ENCODE measurements around the gene CLNK. TPM values are rescaled to one million over a fixed set of nuclear protein-coding genes. Genes with fewer than 3 reads are reported as not detected.

Gene CLNK
- total RNA-seq, 4 donors from 2014 or later: not detected

- WGBS, 2 donors: 81 to 82% methylated on average over 2 of the region's 2 CpGs
These were observed 152.4 kb downstream of the CLNK start for GRCh38 chr4:10532155-10532554.

GRCh38 chr4:10530137-10530786, 154.3 kb downstream of the CLNK start:
- Histone ChIP-seq H3K27ac (no peak overlapping the region), H3K27me3 (no peaks in the 10 kb centered on the region), H3K9me3 (no peaks in the 10 kb centered on the region), H3K36me3 (no peaks in the 10 kb centered on the region), H3K4me3 (replicated peaks in 1 of 3) (no peak overlapping the region), H3K4me1 (no peaks in the 10 kb centered on the region)
- DNase-seq: no peak
- WGBS, 2 donors: 68 to 69% methylated on average over 11 of the region's 11 CpGs
- intact Hi-C loops (cut with DNase I): no loop called here
- TF ChIP-seq POLR2A (IDR thresholded peaks at IDR 0.05): no peak
- TF ChIP-seq, protein P1, sequence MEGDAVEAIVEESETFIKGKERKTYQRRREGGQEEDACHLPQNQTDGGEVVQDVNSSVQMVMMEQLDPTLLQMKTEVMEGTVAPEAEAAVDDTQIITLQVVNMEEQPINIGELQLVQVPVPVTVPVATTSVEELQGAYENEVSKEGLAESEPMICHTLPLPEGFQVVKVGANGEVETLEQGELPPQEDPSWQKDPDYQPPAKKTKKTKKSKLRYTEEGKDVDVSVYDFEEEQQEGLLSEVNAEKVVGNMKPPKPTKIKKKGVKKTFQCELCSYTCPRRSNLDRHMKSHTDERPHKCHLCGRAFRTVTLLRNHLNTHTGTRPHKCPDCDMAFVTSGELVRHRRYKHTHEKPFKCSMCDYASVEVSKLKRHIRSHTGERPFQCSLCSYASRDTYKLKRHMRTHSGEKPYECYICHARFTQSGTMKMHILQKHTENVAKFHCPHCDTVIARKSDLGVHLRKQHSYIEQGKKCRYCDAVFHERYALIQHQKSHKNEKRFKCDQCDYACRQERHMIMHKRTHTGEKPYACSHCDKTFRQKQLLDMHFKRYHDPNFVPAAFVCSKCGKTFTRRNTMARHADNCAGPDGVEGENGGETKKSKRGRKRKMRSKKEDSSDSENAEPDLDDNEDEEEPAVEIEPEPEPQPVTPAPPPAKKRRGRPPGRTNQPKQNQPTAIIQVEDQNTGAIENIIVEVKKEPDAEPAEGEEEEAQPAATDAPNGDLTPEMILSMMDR (IDR thresholded peaks at IDR 0.05): no peak

More at GRCh38 chr4:10532155-10532554, 152.4 kb downstream of the CLNK start:
- H3K27ac ChIP-seq: no peak overlapping the region
- H3K36me3 ChIP-seq: no peaks in the 10 kb centered on the region
- H3K27me3 ChIP-seq: no peaks in the 10 kb centered on the region
- DNase-seq: no peak
- H3K9me3 ChIP-seq: no peaks in the 10 kb centered on the region
- no peak for TF ChIP-seq POLR2A (IDR thresholded peaks at IDR 0.05)
- TF ChIP-seq, protein P1 (IDR thresholded peaks at IDR 0.05): no peak
- intact Hi-C loops (cut with DNase I): no loop called here
- H3K4me3 ChIP-seq (replicated peaks in 1 of 3): no peak overlapping the region
- no peaks in the 10 kb centered on the region for H3K4me1 ChIP-seq

- no peaks in the 10 kb centered on the region for H3K9me3 ChIP-seq
- no peak for DNase-seq
- no peaks in the 10 kb centered on the region for H3K36me3 ChIP-seq
- WGBS, 2 donors: 64 to 68% methylated on average over 2 of the region's 2 CpGs
- no peaks in the 10 kb centered on the region for H3K27me3 ChIP-seq
- no peaks in the 10 kb centered on the region for H3K4me1 ChIP-seq
- H3K4me3 ChIP-seq (replicated peaks in 1 of 3): no peak overlapping the region
- intact Hi-C loops (cut with DNase I): no loop called here
- H3K27ac ChIP-seq: no peak overlapping the region
- TF ChIP-seq, protein P1 (IDR thresholded peaks at IDR 0.05): no peak
- TF ChIP-seq POLR2A (IDR thresholded peaks at IDR 0.05): no peak
These were observed 155.1 kb downstream of the CLNK start for GRCh38 chr4:10529291-10530136.

DNA sequence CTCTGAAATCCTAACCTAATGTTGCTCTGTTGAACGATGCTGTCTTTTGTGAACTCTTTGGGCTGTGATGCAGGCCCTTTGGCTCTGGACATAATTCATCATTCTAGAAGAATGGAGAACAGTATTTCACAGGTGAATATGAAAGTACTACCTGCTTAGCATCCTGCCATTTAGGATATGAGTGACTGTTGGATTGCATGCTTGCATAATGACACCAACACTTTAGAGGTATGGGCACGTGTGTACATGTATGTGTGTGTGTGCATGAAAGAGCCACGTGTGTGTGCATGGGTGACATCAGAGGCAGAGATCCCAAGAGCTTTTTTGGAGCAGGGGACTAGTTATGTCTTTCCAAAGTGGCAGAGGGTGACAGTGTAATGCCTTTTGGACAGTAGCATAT, 157.1 kb downstream of the CLNK start:
- no peak for DNase-seq
- no peak overlapping the region for H3K4me3 ChIP-seq (replicated peaks in 1 of 3)
- 88 to 98% methylated on average over 3 of the region's 3 CpGs for WGBS, 2 donors
- no peak overlapping the region for H3K27ac ChIP-seq
- no peaks in the 10 kb centered on the region for H3K27me3 ChIP-seq
- no peaks in the 10 kb centered on the region for H3K4me1 ChIP-seq
- H3K9me3 ChIP-seq: no peaks in the 10 kb centered on the region
- H3K36me3 ChIP-seq: no peaks in the 10 kb centered on the region
- intact Hi-C loops (cut with DNase I): no loop called here
- TF ChIP-seq, protein P1 (IDR thresholded peaks at IDR 0.05): no peak
- TF ChIP-seq POLR2A (IDR thresholded peaks at IDR 0.05): no peak
